HG03571 (cell line): ENCODE measurements around the gene AMELX.
A peak's percentile ranks its signal among the peaks of the same experiment; 100 is the strongest.

ENCODE experiments used
- ATAC-seq: cut with Tn5 transposase; IDR thresholded peaks from one replicate; pipeline ENCODE4 v1.9.1; 2021; ENCODE audit not compliant: unreplicated experiment

AMELX gene

DNA sequence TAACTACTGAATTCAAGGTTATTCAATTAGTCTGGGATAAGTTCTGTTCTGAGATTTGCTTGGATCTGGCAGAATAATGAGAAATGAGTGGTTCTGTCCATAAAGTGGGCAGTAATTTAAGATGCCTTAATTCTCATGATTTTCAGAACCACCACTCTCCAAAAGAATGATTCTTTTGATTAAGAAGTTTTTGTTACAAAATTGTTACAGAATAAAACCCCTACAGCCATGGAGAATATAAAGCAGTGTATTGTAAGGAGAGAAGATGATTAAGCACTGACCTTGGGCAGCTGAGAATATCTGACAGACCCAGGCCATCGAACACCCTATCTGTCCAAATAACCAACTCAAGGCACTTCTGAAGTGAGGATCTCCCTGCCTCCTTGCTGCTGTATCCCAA is 12.4 kb downstream of the AMELX start:
- no peak for ATAC-seq

- no peak for ATAC-seq
Measured at GRCh38 chrX:11309220-11309619, 16.0 kb downstream of the AMELX start.

GRCh38 chrX:11311706-11312105 is 18.5 kb downstream of the AMELX start:
- no peak for ATAC-seq

DNA sequence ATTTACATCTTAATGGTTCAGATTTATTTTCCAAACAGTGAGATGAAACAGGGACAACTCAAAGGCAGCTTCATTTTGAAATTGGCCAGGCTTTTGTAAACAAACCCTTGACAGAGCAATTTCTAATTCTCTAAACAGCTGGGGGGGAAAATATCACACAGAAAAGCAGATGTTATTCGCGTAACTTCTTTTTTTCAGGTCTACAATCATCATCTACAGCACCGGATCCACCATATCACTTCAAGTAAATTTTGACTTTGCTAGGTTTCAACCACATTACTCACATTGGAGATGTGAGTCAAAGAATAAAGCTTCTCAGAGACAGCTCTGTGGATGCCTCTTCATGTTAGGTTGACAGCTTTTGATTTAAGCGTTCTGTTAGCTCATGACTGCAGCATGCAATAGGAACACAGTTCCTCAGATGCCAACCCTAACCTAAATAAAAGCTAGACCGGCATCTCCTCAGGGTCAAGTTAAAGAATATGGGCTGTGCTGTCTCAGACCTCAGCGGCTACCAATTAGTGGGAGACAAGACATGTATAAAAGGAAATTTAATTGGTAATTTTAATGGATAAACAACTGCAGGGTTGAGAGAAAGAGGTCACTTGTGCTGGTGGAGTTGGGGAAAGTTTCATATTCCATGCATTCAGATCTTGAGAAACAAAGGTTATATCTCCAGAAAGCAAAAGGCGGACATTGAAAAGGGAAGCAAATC is 26.8 kb downstream of the AMELX start:
- no peak for ATAC-seq

GRCh38 chrX:11321986-11322385 is 28.8 kb downstream of the AMELX start:
- no peak for ATAC-seq

GRCh38 chrX:11328134-11328533 is 34.9 kb downstream of the AMELX start:
- no peak for ATAC-seq

- ATAC-seq = no peak
Measured at GRCh38 chrX:11329021-11329420, 35.8 kb downstream of the AMELX start.

GRCh38 chrX:11331788-11332187 is 38.6 kb downstream of the AMELX start:
- ATAC-seq = no peak

GRCh38 chrX:11334165-11334564 is 41.0 kb downstream of the AMELX start:
- ATAC-seq = no peak

GRCh38 chrX:11336201-11336600 is 43.0 kb downstream of the AMELX start:
- no peak for ATAC-seq

- ATAC-seq = no peak
Measured at GRCh38 chrX:11337292-11338009, 44.2 kb downstream of the AMELX start.

GRCh38 chrX:11341274-11342201 is 48.3 kb downstream of the AMELX start:
- peak; percentile 89 for ATAC-seq

DNA sequence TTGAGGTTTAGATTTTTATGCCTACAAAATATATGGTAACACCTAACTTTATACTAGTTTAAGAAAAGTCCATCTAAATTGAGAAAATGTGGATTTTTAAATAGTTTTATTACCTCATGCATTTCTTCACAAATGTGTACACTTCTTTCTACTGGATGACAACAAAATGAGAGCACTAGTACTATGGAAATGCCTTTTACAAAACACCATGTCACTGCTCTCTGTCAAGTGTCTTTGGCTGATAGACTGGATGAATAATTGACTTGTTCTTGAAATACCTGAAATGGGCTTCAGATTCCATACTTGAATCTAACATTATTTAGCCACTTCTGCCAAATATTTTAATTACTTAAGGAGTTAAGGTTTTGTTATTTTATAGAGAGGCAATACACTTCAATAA is 49.5 kb downstream of the AMELX start:
- no peak for ATAC-seq

- ATAC-seq = no peak
Measured at GRCh38 chrX:11346121-11346682, 53.0 kb downstream of the AMELX start.

GRCh38 chrX:11347300-11347699 is 54.1 kb downstream of the AMELX start:
- no peak for ATAC-seq

- no peak for ATAC-seq
Measured at GRCh38 chrX:11349020-11349419, 55.8 kb downstream of the AMELX start.

GRCh38 chrX:11349661-11350337 is 56.6 kb downstream of the AMELX start:
- ATAC-seq = no peak
